AG10803 (cell line): ENCODE results near the gene SYCP1.
"Not testable (repeated sequence)": the region's sequence is repeated elsewhere in the genome, so short reads cannot be mapped to it uniquely, and the experiment has no call there.

Experiments used
- DNase-seq: peaks from one replicate; pipeline ENCODE4 v3.0.0; 2010; ENCODE audit warnings: low read depth
- H3K4me3 ChIP-seq: 2 replicates; pipeline ENCODE4 v1.5.1; 2011; ENCODE audit warnings: mild to moderate bottlenecking, low read length, control low read depth
- TF ChIP-seq, protein P1 (sequence below): conservative IDR thresholded peaks from 2 replicates; pipeline ENCODE4 v1.5.1; 2011; ENCODE audit warnings: mild to moderate bottlenecking, low read length, control low read depth, inconsistent platforms

Gene SYCP1, protein sequence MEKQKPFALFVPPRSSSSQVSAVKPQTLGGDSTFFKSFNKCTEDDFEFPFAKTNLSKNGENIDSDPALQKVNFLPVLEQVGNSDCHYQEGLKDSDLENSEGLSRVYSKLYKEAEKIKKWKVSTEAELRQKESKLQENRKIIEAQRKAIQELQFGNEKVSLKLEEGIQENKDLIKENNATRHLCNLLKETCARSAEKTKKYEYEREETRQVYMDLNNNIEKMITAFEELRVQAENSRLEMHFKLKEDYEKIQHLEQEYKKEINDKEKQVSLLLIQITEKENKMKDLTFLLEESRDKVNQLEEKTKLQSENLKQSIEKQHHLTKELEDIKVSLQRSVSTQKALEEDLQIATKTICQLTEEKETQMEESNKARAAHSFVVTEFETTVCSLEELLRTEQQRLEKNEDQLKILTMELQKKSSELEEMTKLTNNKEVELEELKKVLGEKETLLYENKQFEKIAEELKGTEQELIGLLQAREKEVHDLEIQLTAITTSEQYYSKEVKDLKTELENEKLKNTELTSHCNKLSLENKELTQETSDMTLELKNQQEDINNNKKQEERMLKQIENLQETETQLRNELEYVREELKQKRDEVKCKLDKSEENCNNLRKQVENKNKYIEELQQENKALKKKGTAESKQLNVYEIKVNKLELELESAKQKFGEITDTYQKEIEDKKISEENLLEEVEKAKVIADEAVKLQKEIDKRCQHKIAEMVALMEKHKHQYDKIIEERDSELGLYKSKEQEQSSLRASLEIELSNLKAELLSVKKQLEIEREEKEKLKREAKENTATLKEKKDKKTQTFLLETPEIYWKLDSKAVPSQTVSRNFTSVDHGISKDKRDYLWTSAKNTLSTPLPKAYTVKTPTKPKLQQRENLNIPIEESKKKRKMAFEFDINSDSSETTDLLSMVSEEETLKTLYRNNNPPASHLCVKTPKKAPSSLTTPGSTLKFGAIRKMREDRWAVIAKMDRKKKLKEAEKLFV

DNA sequence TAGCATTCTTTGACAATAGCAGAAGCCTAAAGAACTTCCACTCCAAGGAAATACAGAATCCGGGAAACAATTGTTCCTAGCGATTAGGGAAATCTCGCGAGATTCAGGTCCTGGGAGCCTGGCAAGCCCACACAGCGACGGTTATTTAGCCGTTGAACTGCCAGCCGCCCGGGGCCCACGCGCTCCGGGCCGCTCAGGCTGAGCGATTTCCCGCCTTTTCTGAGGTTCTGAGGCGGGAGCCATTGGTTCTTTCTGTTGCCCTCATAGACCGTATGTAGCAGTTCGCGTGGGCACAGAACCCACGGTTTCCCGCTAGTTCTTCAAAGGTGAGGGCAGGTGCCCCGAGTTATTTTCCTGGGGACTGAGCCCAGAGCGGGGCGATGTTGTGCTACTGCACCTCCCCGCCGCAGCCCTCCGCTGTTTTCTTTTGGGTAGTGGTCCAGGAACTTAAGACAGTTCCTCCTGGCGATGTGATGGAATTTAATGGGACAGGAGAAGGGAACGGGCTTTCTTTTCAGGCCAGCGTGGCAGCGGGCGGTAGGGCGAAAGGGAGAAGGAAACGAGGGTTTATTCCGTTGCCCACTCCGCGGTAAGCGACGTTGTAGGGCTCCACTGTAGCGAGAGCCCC lies at the start of gene SYCP1:
SYCP1 (plus strand) TSS at position 171 of the 628 bp plus-strand sequence. CDS start 602 bp downstream, outside the sequence.
- no peak within 1 kb of the TSS for H3K4me3 ChIP-seq
- no peak for DNase-seq
- TF ChIP-seq, protein P1, sequence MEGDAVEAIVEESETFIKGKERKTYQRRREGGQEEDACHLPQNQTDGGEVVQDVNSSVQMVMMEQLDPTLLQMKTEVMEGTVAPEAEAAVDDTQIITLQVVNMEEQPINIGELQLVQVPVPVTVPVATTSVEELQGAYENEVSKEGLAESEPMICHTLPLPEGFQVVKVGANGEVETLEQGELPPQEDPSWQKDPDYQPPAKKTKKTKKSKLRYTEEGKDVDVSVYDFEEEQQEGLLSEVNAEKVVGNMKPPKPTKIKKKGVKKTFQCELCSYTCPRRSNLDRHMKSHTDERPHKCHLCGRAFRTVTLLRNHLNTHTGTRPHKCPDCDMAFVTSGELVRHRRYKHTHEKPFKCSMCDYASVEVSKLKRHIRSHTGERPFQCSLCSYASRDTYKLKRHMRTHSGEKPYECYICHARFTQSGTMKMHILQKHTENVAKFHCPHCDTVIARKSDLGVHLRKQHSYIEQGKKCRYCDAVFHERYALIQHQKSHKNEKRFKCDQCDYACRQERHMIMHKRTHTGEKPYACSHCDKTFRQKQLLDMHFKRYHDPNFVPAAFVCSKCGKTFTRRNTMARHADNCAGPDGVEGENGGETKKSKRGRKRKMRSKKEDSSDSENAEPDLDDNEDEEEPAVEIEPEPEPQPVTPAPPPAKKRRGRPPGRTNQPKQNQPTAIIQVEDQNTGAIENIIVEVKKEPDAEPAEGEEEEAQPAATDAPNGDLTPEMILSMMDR, result no peak

DNA sequence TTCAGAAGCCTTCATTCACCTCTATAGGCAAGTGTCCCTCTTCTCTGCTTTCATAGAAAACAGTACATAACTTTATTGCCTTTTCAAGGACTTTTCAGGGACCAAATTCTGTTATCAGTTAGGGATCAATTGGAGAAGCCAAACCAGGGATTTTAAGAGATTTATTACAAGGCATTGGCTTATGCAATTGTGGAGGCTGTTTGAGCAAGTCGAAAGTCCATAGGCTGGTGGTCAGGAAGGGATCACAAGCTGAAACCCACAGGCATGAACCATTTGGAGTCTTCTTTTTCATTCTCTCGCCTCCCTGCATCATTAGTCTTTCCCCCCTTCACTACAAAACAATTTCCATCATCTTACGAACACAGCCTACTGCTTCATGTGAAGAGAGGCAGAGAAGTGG lies 34.8 kb upstream of the SYCP1 start:
- TF ChIP-seq, protein P1, result no peak
- DNase-seq, result no peak
- no peak overlapping the region for H3K4me3 ChIP-seq

- DNase-seq, result no peak
- no peak overlapping the region for H3K4me3 ChIP-seq
- TF ChIP-seq, protein P1, result no peak
Observed at GRCh38 chr1:114820392-114820791, 34.3 kb upstream of the SYCP1 start.

DNA sequence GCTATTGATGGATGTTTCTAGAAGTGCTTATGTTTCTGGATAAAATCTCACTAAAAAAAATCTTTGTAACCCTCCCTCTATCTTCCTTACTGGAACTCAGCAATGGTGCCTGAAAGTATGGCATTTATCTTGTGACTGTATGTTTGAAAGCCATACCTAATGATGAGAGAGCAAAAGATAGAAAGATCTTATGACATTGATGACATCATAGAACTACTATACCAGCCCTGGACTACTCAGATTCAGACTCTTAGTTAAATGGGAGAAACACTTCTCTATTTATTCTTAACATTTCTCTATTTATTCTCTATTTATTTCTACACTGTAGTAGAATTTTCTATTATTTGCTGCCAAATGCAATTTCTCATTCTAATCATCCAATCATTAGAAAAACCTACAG lies 32.7 kb upstream of the SYCP1 start:
- no peak overlapping the region for H3K4me3 ChIP-seq
- TF ChIP-seq, protein P1, result no peak
- no peak for DNase-seq

- DNase-seq, result no peak
- no peak overlapping the region for H3K4me3 ChIP-seq
- TF ChIP-seq, protein P1, result no peak
Observed at GRCh38 chr1:114828251-114828650, 26.4 kb upstream of the SYCP1 start.

GRCh38 chr1:114830075-114830474 lies 24.6 kb upstream of the SYCP1 start:
- H3K4me3 ChIP-seq, DNase-seq: not testable (repeated sequence)
